ENCODE data around the gene ACTRT2. TPM values are rescaled to one million over a fixed set of nuclear protein-coding genes. Genes with fewer than 3 reads are reported as not detected.
A peak's percentile ranks its signal among the peaks of the same experiment; 100 is the strongest.

The ACTRT2 gene
- total RNA-seq, 2 experiments from 2014 or later: not detected

GRCh38 chr1:3014050-3014440 is 7.2 kb upstream of the ACTRT2 start:
- no peak for ATAC-seq (ENCODE audit: low read depth)
- Mint-ChIP-seq H3K4me3 (no peak overlapping the region), H3K27ac (no peak overlapping the region), H3K9me3 (no peaks in the 10 kb centered on the region), H3K27me3 (peaks cover 2% of the 10 kb centered on the region), H3K4me1 (no peaks in the 10 kb centered on the region), H3K36me3 (no peaks in the 10 kb centered on the region)
- POLR2A ChIA-PET: no interaction called here
- peak; percentile 17 for DNase-seq

- DNase-seq: peak; percentile 17
Measured at GRCh38 chr1:3014443-3015268, 6.6 kb upstream of the ACTRT2 start.

GRCh38 chr1:3015269-3015635 is 6.0 kb upstream of the ACTRT2 start:
- no peaks in the 10 kb centered on the region for H3K9me3 Mint-ChIP-seq
- ATAC-seq (ENCODE audit: low read depth) (no peak), DNase-seq (peak; percentile 12)
- peaks cover 2% of the 10 kb centered on the region for H3K27me3 Mint-ChIP-seq
- no peaks in the 10 kb centered on the region for H3K4me1 Mint-ChIP-seq
- H3K36me3 Mint-ChIP-seq: no peaks in the 10 kb centered on the region
- POLR2A ChIA-PET: no interaction called here
- no peak overlapping the region for H3K27ac Mint-ChIP-seq
- no peak overlapping the region for H3K4me3 Mint-ChIP-seq

More at GRCh38 chr1:3014443-3015268, 6.6 kb upstream of the ACTRT2 start:
- H3K4me3 Mint-ChIP-seq: no peak overlapping the region
- H3K27ac Mint-ChIP-seq: no peak overlapping the region
- no peak for ATAC-seq (ENCODE audit: low read depth)
- H3K4me1 Mint-ChIP-seq: no peaks in the 10 kb centered on the region
- POLR2A ChIA-PET: no interaction called here
- no peaks in the 10 kb centered on the region for H3K36me3 Mint-ChIP-seq
- H3K9me3 Mint-ChIP-seq: no peaks in the 10 kb centered on the region
- peaks cover 2% of the 10 kb centered on the region for H3K27me3 Mint-ChIP-seq

- ATAC-seq (ENCODE audit: low read depth) (no peak), DNase-seq (peak; percentile 13)
- no peaks in the 10 kb centered on the region for H3K4me1 Mint-ChIP-seq
- H3K4me3 Mint-ChIP-seq: no peak overlapping the region
- H3K27me3 Mint-ChIP-seq: peaks cover 2% of the 10 kb centered on the region
- no peak overlapping the region for H3K27ac Mint-ChIP-seq
- H3K9me3 Mint-ChIP-seq: no peaks in the 10 kb centered on the region
- no peaks in the 10 kb centered on the region for H3K36me3 Mint-ChIP-seq
- POLR2A ChIA-PET: no interaction called here
Measured at GRCh38 chr1:3015744-3016143, 5.5 kb upstream of the ACTRT2 start.

- ATAC-seq (ENCODE audit: low read depth) (no peak), DNase-seq (peak; percentile 24)
- no peaks in the 10 kb centered on the region for H3K9me3 Mint-ChIP-seq
- H3K27ac Mint-ChIP-seq: no peak overlapping the region
- H3K4me1 Mint-ChIP-seq: no peaks in the 10 kb centered on the region
- H3K27me3 Mint-ChIP-seq: peaks cover 2% of the 10 kb centered on the region
- POLR2A ChIA-PET: no interaction called here
- no peak overlapping the region for H3K4me3 Mint-ChIP-seq
- no peaks in the 10 kb centered on the region for H3K36me3 Mint-ChIP-seq
Measured at GRCh38 chr1:3016641-3017439, 4.4 kb upstream of the ACTRT2 start.

GRCh38 chr1:3017440-3018050 is 3.7 kb upstream of the ACTRT2 start:
- POLR2A ChIA-PET: no interaction called here
- no peak overlapping the region for H3K4me3 Mint-ChIP-seq
- no peaks in the 10 kb centered on the region for H3K4me1 Mint-ChIP-seq
- no peaks in the 10 kb centered on the region for H3K36me3 Mint-ChIP-seq
- ATAC-seq (ENCODE audit: low read depth) (no peak), DNase-seq (no peak)
- no peak overlapping the region for H3K27ac Mint-ChIP-seq
- H3K27me3 Mint-ChIP-seq: peaks cover 2% of the 10 kb centered on the region
- H3K9me3 Mint-ChIP-seq: no peaks in the 10 kb centered on the region

- POLR2A ChIA-PET: no interaction called here
- H3K27me3 Mint-ChIP-seq: peaks cover 2% of the 10 kb centered on the region
Measured at GRCh38 chr1:3018051-3018471, 3.2 kb upstream of the ACTRT2 start.

GRCh38 chr1:3018576-3018975 is 2.7 kb upstream of the ACTRT2 start:
- Mint-ChIP-seq H3K4me1 (no peaks in the 10 kb centered on the region), H3K9me3 (no peaks in the 10 kb centered on the region), H3K27ac (no peak overlapping the region), H3K4me3 (no peak overlapping the region), H3K36me3 (no peaks in the 10 kb centered on the region), H3K27me3 (no peaks in the 10 kb centered on the region)
- no peak for ATAC-seq (ENCODE audit: low read depth)
- DNase-seq: no peak
- POLR2A ChIA-PET: no interaction called here

More at GRCh38 chr1:3018051-3018471, 3.2 kb upstream of the ACTRT2 start:
- no peak for ATAC-seq (ENCODE audit: low read depth)
- Mint-ChIP-seq H3K4me3 (no peak overlapping the region), H3K27ac (no peak overlapping the region), H3K9me3 (no peaks in the 10 kb centered on the region), H3K36me3 (no peaks in the 10 kb centered on the region), H3K4me1 (no peaks in the 10 kb centered on the region)
- DNase-seq: no peak

- Mint-ChIP-seq H3K27me3 (no peaks in the 10 kb centered on the region), H3K4me3 (no peak overlapping the region), H3K36me3 (no peaks in the 10 kb centered on the region), H3K27ac (no peak overlapping the region), H3K4me1 (no peaks in the 10 kb centered on the region), H3K9me3 (no peaks in the 10 kb centered on the region)
- ATAC-seq (ENCODE audit: low read depth) (no peak), DNase-seq (no peak)
- POLR2A ChIA-PET: no interaction called here
Measured at GRCh38 chr1:3019007-3019515, 2.2 kb upstream of the ACTRT2 start.

GRCh38 chr1:3019516-3020051 is 1.7 kb upstream of the ACTRT2 start:
- Mint-ChIP-seq H3K9me3 (no peaks in the 10 kb centered on the region), H3K36me3 (no peaks in the 10 kb centered on the region)

GRCh38 chr1:3020263-3020909 is 881 bp upstream of the ACTRT2 start:
- POLR2A ChIA-PET: no interaction called here
- H3K36me3 Mint-ChIP-seq: no peaks in the 10 kb centered on the region
- ATAC-seq (ENCODE audit: low read depth) (no peak), DNase-seq (no peak)
- H3K27me3 Mint-ChIP-seq: no peaks in the 10 kb centered on the region
- no peaks in the 10 kb centered on the region for H3K4me1 Mint-ChIP-seq
- H3K4me3 Mint-ChIP-seq: no peak overlapping the region
- no peaks in the 10 kb centered on the region for H3K9me3 Mint-ChIP-seq
- H3K27ac Mint-ChIP-seq: no peak overlapping the region

More at GRCh38 chr1:3019516-3020051, 1.7 kb upstream of the ACTRT2 start:
- H3K4me3 Mint-ChIP-seq: no peak overlapping the region
- no peak for DNase-seq
- no peak for ATAC-seq (ENCODE audit: low read depth)
- H3K4me1 Mint-ChIP-seq: no peaks in the 10 kb centered on the region
- no peaks in the 10 kb centered on the region for H3K27me3 Mint-ChIP-seq
- H3K27ac Mint-ChIP-seq: no peak overlapping the region
- POLR2A ChIA-PET: no interaction called here

- POLR2A ChIA-PET: no interaction called here
- H3K27ac Mint-ChIP-seq: no peak overlapping the region
Measured at GRCh38 chr1:3021801-3022401, 634 bp downstream of the ACTRT2 start.

More at GRCh38 chr1:3021801-3022401, 634 bp downstream of the ACTRT2 start:
- Mint-ChIP-seq H3K27me3 (no peaks in the 10 kb centered on the region), H3K9me3 (no peaks in the 10 kb centered on the region), H3K4me3 (no peak overlapping the region), H3K4me1 (no peaks in the 10 kb centered on the region), H3K36me3 (no peaks in the 10 kb centered on the region)
- ATAC-seq (ENCODE audit: low read depth) (no peak), DNase-seq (peak; percentile 20)
